ENCODE data around the gene PPARG. TPM values are rescaled to one million over a fixed set of nuclear protein-coding genes. Genes with fewer than 3 reads are reported as not detected.
"Not testable (repeated sequence)": the region's sequence is repeated elsewhere in the genome, so short reads cannot be mapped to it uniquely, and the experiment has no call there.

Gene PPARG
- total RNA-seq, 1 donor from 2014 or later: 128 TPM

GRCh38 chr3:12443781-12444522 lies 155.1 kb downstream of the PPARG start:
- DNase-seq (no peak), ATAC-seq (no peak)
- Histone ChIP-seq H3K36me3 (no peaks in the 10 kb centered on the region), H3K27ac (no peak overlapping the region), H3K4me1 (peaks cover 8% of the 10 kb centered on the region), H3K9me3 (no peaks in the 10 kb centered on the region), H3K4me3 (no peak overlapping the region), H3K27me3 (ENCODE audit: low read depth) (peaks cover 11% of the 10 kb centered on the region)
- TF ChIP-seq, protein P1, sequence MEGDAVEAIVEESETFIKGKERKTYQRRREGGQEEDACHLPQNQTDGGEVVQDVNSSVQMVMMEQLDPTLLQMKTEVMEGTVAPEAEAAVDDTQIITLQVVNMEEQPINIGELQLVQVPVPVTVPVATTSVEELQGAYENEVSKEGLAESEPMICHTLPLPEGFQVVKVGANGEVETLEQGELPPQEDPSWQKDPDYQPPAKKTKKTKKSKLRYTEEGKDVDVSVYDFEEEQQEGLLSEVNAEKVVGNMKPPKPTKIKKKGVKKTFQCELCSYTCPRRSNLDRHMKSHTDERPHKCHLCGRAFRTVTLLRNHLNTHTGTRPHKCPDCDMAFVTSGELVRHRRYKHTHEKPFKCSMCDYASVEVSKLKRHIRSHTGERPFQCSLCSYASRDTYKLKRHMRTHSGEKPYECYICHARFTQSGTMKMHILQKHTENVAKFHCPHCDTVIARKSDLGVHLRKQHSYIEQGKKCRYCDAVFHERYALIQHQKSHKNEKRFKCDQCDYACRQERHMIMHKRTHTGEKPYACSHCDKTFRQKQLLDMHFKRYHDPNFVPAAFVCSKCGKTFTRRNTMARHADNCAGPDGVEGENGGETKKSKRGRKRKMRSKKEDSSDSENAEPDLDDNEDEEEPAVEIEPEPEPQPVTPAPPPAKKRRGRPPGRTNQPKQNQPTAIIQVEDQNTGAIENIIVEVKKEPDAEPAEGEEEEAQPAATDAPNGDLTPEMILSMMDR (IDR thresholded peaks at IDR 0.05): no peak
- intact Hi-C loops (cut with DNase I): no loop called here

DNA sequence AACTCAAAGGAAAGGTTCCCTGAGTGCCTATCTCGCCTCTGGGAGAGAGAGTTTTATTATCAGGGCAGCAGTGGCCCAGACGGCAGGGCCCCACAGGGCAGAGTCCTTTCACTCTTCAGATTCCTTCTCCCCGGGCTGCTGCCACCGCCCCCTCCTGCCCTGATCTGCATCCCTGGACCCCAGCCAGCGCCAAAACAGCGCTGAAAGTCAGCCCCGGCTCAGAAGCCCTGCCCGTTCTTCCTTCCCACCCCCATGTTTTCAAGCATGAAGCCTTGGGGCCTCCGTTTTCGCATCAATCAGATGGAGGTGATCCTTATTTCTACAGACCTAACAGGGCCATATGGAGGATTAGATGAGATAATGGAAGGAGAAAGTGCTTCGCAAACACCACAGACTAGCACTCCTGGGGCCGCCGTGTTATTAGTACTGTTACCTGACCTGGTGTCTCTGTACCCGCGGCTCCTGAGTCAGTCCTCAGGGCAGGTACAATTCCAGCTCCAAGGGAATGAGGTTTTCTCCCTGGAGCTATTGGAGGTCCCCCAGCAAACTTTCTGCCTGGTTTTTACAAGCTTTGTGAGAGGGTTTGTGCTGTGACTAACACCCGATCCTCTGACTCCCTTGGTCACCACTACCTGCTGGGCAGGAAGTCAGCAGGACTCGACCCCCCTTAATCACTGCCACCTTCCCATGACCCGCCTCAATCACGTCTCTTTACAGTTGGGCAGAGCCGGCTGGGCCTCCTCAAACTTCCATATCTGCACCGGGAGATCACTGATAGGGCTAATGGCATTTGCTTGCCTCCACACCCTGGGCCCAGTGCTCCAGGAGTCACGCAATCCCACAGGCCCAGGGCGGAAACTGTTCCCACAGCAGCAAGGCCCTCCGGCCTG lies 156.0 kb downstream of the PPARG start:
- no peaks in the 10 kb centered on the region for H3K9me3 ChIP-seq
- peaks cover 11% of the 10 kb centered on the region for H3K27me3 ChIP-seq (ENCODE audit: low read depth)
- no peak overlapping the region for H3K4me3 ChIP-seq
- peaks cover 8% of the 10 kb centered on the region for H3K4me1 ChIP-seq
- no peak for ATAC-seq
- DNase-seq: no peak
- intact Hi-C loops (cut with DNase I): no loop called here
- H3K27ac ChIP-seq: no peak overlapping the region
- H3K36me3 ChIP-seq: no peaks in the 10 kb centered on the region
- TF ChIP-seq, protein P1 (IDR thresholded peaks at IDR 0.05): no peak

DNA sequence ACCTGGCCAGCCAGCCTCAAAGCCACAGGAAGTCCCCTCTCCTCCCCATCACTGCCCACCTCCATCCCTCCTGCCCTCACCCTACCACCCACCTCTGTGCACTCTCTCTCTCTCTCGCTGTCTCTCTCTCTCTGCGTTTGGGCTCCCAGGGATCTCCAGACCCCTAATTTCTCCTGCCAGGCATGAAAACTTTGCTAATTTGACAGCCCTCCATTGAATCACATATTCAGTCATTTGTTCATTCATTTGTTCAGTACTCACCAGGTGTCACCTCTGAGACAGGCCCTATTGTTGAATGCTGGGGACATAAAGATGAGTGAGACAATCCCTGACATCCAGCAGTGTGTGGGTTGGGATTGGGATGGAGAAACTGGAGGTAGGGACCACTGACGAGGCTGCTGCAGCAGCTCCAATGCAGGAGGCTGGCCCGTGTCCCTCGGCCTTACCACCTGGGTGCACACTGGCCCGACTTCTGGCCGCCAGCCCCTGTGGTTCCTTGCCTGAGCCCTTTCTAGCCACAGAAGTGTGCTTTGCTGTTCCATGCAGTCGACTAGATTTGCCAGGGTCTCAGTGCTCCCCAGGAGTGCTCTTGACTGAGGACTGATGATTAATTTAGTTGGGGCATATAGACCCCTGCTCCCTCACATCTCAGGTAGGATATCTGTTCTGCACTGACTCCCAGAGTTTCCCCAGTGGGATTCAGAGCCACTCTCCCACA lies 156.8 kb downstream of the PPARG start:
- Histone ChIP-seq H3K27ac (no peak overlapping the region), H3K4me1 (peaks cover 7% of the 10 kb centered on the region), H3K36me3 (no peaks in the 10 kb centered on the region), H3K27me3 (ENCODE audit: low read depth) (peaks cover 11% of the 10 kb centered on the region), H3K4me3 (no peak overlapping the region), H3K9me3 (no peaks in the 10 kb centered on the region)
- ATAC-seq (no peak), DNase-seq (no peak)
- TF ChIP-seq, protein P1 (IDR thresholded peaks at IDR 0.05): no peak
- intact Hi-C loops (cut with DNase I): no loop called here

DNA sequence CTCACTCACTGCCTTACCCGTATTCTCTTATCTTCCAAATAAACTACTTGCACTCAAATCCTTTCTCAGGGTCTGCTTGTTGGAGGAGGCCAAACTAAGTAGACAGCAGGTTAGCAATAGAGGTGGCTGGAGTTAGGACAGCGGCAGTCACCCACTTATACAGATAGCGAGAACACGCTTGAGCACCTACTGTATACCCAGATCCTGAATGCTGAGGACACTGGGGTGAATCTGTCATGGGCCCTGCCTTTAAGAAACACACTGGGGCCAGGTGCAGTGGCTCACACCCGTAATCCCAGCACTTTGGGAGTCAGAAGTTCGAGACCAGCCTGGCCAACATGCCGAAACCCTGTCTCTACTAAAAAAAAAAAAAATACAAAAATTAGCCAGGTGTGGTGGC lies 157.4 kb downstream of the PPARG start:
- H3K4me3 ChIP-seq: no peak overlapping the region
- peaks cover under 1% of the 10 kb centered on the region for H3K4me1 ChIP-seq
- ATAC-seq (no peak), DNase-seq (no peak)
- intact Hi-C loops (cut with DNase I): no loop called here
- H3K36me3 ChIP-seq: no peaks in the 10 kb centered on the region
- no peak overlapping the region for H3K27ac ChIP-seq
- H3K9me3 ChIP-seq: no peaks in the 10 kb centered on the region
- TF ChIP-seq, protein P1 (IDR thresholded peaks at IDR 0.05): no peak
- H3K27me3 ChIP-seq (ENCODE audit: low read depth): peaks cover 11% of the 10 kb centered on the region

DNA sequence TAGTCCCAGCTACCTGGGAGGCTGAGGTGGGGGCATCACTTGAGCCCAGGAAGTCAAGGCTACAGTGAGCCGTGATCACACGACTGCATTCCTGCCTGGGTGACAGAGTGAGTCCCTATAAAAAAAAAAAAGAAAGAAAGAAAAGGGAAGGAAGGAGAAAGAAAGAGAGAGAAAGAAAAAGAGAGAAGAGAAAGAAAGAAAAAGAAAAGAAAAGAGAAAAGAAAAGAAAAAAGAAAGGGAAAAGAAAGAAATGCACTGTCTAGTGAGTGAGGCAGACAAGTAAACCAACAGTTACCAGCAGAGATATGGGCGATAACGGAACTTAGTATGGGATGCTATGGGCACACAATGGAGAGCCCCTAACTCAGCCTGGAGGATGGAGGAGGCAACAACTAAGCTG lies 158.2 kb downstream of the PPARG start:
- Histone ChIP-seq H3K4me1 (no peaks in the 10 kb centered on the region), H3K27ac (no peak overlapping the region), H3K9me3 (no peaks in the 10 kb centered on the region), H3K36me3 (no peaks in the 10 kb centered on the region), H3K4me3 (no peak overlapping the region), H3K27me3 (ENCODE audit: low read depth) (peaks cover 7% of the 10 kb centered on the region)
- DNase-seq: no peak
- ATAC-seq: no peak
- TF ChIP-seq, protein P1 (IDR thresholded peaks at IDR 0.05): no peak
- intact Hi-C loops (cut with DNase I): no loop called here

- H3K4me1 ChIP-seq; ATAC-seq; H3K27me3 ChIP-seq (ENCODE audit: low read depth); H3K27ac ChIP-seq; H3K36me3 ChIP-seq; H3K9me3 ChIP-seq; intact Hi-C loops (cut with DNase I); DNase-seq; H3K4me3 ChIP-seq: not testable (repeated sequence)
These were observed 159.7 kb downstream of the PPARG start for GRCh38 chr3:12448404-12449202.

All from lower lobe of right lung (tissue), 2 donors.